Lung (tissue), 12 donors: ENCODE results near the gene RNF126. TPM values are rescaled to one million over a fixed set of nuclear protein-coding genes. Genes with fewer than 3 reads are reported as not detected.

Source experiments
- ATAC-seq: fragments of 200-7000 bp; cut with Tn5 transposase; one replicate; pipeline ENCODE4 v1.9.1; 2020; ENCODE audit warnings: moderate number of reproducible peaks; ENCODE audit not compliant: insufficient read depth, low FRiP score
- DNase-seq, 3 donors: peaks; one replicate each; pipeline ENCODE4 v3.0.0-alpha.2; 2013 to 2017
- H3K27ac ChIP-seq, 2 donors: one replicate each; pipeline ENCODE4 v1.5.1; 2013; ENCODE audit warnings: mild to moderate bottlenecking in 2 of 2, moderate library complexity in 2 of 2, control low read depth in 1 of 2, inconsistent platforms in 1 of 2, low read depth in 1 of 2, low read length in 1 of 2
- H3K27me3 ChIP-seq, 3 donors: one replicate each; pipeline ENCODE4 v1.5.1; 2013; ENCODE audit warnings: low read length in 2 of 3; ENCODE audit not compliant: control insufficient read depth in 3 of 3, insufficient read depth in 3 of 3
- H3K36me3 ChIP-seq, 4 donors: one replicate each; pipeline ENCODE4 v1.5.1; 2013; ENCODE audit warnings: low read length in 4 of 4, mild to moderate bottlenecking in 1 of 4, moderate library complexity in 1 of 4; ENCODE audit not compliant: control insufficient read depth in 4 of 4, insufficient read depth in 4 of 4
- H3K4me1 ChIP-seq, 5 donors: one replicate each; pipeline ENCODE4 v1.5.1; 2013; ENCODE audit warnings: low read length in 5 of 5, mild to moderate bottlenecking in 2 of 5, moderate library complexity in 1 of 5; ENCODE audit not compliant: control insufficient read depth in 5 of 5, insufficient read depth in 5 of 5
- H3K4me3 ChIP-seq: one replicate; pipeline ENCODE4 v1.5.1; 2013; ENCODE audit warnings: mild to moderate bottlenecking, control low read depth, moderate library complexity
- H3K9ac ChIP-seq, 2 donors: one replicate each; pipeline ENCODE4 v1.5.1; 2013; ENCODE audit warnings: low read length in 2 of 2, control low read depth in 1 of 2; ENCODE audit not compliant: insufficient read depth in 1 of 2
- H3K9me3 ChIP-seq, 4 donors: one replicate each; pipeline ENCODE4 v1.5.1; 2013; ENCODE audit warnings: low read length in 3 of 4, mild to moderate bottlenecking in 1 of 4, moderate library complexity in 1 of 4; ENCODE audit not compliant: control insufficient read depth in 4 of 4, insufficient read depth in 3 of 4
- WGBS, 2 donors: extraction: QIAGEN DNeasy Blood & Tissue Kit; methylation state at CpG; one replicate each; pipeline ENCODE4 v1.1.7; 2013; 5-methylcytosine and 5-hydroxymethylcytosine counted together
- polyA plus RNA-seq, 2 donors: library from polyadenylated mRNA; stranded (reverse); fragments of 200-250 nt; gene quantifications; one replicate each; pipeline ENCODE4 v1.2.1, GENCODE V29; 2013
- total RNA-seq, 2 donors: library from RNA; depleted of rRNA in 1 of 2; stranded (reverse); fragments of >200 nt in 1 of 2; gene quantifications; one replicate each; pipeline ENCODE4 v1.2.1, GENCODE V29; 2014 to 2021
- TF ChIP-seq, protein P1 (sequence below): IDR thresholded peaks from 2 replicates; pipeline ENCODE4 v1.5.1; 2012; ENCODE audit warnings: mild to moderate bottlenecking; ENCODE audit errors: control extremely low read depth, extremely low read depth
- donor health status: control.
- donor health status: control.
- donor health status: Bipolar disorder and iron deficiency.
- donor health status: healthy.
- donor health status: DM: yes; HTN: yes; CAD: no.

RNF126 gene
- total and polyA plus RNA-seq, 4 donors = 18.1 to 46.2 (median 37.1) TPM

DNA sequence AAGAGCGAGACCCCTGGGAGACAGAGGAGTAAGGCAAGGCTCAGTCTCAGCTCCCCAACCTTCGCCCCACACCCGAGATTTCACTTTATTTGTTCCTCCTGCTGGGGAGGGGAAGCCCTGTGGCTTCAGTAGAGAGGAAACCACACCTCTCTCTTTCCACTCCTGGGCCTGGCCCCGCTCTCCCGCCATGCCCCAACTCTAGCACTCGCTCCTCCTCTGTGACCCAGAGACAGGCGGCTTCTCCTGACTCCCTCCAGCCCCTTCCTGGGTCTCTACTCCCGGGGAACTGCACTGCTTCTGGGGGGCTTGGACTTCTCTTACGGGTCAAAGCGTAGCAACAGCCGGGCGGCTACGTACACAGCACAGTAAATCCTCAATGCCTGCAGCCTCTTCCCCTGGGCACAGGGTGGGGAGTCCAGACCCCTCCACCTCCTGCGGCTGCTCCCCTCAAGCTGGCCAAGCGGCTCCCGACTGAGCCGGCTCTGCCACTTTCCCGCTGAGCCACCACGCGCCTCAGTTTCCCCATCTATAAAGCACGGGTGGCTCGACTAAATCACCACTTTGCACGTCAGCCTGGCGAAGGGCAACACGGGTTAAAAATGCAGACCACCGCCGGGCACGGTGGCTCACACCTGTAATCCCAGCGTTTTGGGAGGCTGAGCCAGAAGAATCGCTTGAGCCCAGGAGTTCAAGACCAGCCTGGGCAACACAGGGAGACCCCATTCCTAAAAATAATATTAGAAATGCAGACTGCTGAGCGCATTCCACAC lies 1.4 kb downstream of the RNF126 start:
- Histone ChIP-seq H3K9me3 (no peaks in the 10 kb centered on the region), H3K4me1 (peaks cover 0 to 43% (median 10%) of the 10 kb centered on the region in 5 donors), H3K36me3 (peaks cover 0 to 8% (median 0%) of the 10 kb centered on the region in 4 donors), H3K9ac (peak overlapping the region; percentile 56 to 67), H3K4me3 (peak overlapping the region; percentile 94), H3K27ac (peak overlapping the region; percentile 42 to 74), H3K27me3 (no peaks in the 10 kb centered on the region)
- DNase-seq (no peak), ATAC-seq (no peak)
- WGBS, 2 donors = 7 to 10% methylated on average over 30 to 31 of the region's 31 CpGs
- TF ChIP-seq, protein P1, sequence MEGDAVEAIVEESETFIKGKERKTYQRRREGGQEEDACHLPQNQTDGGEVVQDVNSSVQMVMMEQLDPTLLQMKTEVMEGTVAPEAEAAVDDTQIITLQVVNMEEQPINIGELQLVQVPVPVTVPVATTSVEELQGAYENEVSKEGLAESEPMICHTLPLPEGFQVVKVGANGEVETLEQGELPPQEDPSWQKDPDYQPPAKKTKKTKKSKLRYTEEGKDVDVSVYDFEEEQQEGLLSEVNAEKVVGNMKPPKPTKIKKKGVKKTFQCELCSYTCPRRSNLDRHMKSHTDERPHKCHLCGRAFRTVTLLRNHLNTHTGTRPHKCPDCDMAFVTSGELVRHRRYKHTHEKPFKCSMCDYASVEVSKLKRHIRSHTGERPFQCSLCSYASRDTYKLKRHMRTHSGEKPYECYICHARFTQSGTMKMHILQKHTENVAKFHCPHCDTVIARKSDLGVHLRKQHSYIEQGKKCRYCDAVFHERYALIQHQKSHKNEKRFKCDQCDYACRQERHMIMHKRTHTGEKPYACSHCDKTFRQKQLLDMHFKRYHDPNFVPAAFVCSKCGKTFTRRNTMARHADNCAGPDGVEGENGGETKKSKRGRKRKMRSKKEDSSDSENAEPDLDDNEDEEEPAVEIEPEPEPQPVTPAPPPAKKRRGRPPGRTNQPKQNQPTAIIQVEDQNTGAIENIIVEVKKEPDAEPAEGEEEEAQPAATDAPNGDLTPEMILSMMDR = no peak

DNA sequence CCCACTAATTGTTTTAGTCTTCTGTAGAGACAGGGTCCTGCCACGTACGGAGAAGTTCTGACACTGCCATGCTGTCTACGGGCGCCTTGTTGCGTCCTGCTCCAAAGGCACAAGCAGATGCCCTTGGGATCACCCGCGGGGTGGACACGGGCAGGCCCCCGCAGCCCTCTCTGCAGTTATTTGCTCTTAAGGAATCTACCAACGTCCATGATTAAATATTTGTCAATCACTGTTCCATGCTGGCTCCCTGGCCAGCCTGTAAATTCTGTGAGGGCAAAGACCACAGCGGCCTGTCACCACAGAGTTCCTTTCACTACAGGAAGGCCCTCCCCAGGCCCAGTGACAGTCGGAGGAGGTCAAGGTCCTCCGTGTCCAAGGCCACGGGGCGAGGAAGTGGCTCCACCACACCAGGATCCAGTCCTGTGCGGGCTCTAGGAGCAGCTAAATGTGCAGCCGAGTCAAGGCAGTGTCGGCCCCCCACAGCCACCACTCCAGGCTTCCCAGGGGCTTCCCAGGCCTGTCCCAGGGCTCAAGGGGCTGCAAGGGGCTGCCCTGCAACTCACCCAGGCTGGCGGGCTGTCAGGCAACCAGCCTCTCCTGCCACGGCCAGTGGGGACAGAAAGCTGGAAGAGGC lies 2.1 kb downstream of the RNF126 start:
- peaks cover 0 to 43% (median 10%) of the 10 kb centered on the region in 5 donors for H3K4me1 ChIP-seq
- DNase-seq (no peak), ATAC-seq (no peak)
- H3K4me3 ChIP-seq = peak overlapping the region; percentile 50
- WGBS, 2 donors = 30 to 35% methylated on average over 18 to 20 of the region's 20 CpGs
- no peaks in the 10 kb centered on the region for H3K27me3 ChIP-seq
- peaks cover 0 to 8% (median 0%) of the 10 kb centered on the region in 4 donors for H3K36me3 ChIP-seq
- H3K9me3 ChIP-seq = no peaks in the 10 kb centered on the region
- peak overlapping the region in 1 of 2 donors; percentile 32 for H3K9ac ChIP-seq
- H3K27ac ChIP-seq = peak overlapping the region; percentile 21 to 42
- TF ChIP-seq, protein P1 = no peak

DNA sequence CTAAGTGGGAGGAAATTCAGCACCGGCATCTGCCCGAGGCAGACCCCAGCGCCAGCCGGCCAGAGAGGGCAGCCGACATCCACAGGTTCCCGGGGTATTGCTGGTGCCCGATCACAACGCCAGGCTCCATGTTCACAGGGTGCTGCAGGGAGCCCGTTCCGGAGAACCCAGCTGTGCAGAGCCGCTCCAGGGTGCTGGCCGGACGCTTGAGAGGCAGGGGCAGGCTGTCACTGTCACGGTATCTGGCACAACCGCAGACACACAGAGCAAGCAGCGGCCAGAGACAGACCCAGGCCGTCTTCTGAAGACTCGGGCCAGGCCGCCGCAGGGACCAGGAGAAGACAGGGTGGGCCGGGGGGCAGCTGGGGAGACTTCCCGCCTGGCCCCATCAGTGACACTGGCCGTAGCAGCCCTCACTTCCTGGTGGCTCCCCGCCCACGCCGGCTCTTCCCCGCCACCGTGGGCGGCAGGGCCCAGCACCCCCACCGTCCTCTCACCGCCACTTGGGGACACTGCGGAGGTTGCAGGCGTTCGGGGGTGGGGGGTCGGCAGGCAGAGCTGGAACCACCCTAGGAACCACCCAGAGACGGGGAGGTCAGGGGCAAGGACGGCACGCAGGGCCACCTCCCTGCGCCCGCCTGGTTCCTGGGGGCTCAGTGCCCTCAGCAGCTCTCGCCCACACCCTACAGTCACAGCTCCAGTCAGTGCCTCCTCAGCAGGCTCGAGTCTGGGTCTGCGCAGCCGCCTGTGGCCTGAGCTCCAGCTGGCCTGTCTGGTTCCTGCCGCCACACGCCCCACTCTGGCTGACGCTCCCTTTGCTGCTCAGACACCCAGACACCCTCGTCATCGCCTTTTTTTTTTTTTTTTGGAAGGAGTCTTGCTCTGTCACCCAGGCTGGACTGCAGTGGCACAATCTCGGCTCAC lies 3.8 kb downstream of the RNF126 start:
- Histone ChIP-seq H3K36me3 (peaks cover 0 to 14% (median 0%) of the 10 kb centered on the region in 4 donors), H3K9ac (no peak overlapping the region), H3K27ac (peak overlapping the region; percentile 11 to 26), H3K4me3 (no peak overlapping the region), H3K27me3 (no peaks in the 10 kb centered on the region), H3K9me3 (no peaks in the 10 kb centered on the region), H3K4me1 (peaks cover 0 to 41% (median 10%) of the 10 kb centered on the region in 5 donors)
- TF ChIP-seq, protein P1 = no peak
- DNase-seq = no peak
- WGBS, 2 donors = 69 to 72% methylated on average over 44 to 50 of the region's 50 CpGs
- no peak for ATAC-seq
